ENCODE results near the gene AXL. TPM values are rescaled to one million over a fixed set of nuclear protein-coding genes. Genes with fewer than 3 reads are reported as not detected.

AXL gene
- total RNA-seq, 6 experiments from 2014 or later: 5.7 to 20.3 (median 10.2) TPM

GRCh38 chr19:41205995-41206394 lies 13.0 kb upstream of the AXL start:
- TF ChIP-seq POLR2A (IDR thresholded peaks at IDR 0.05) (no peak), CTCF (IDR thresholded peaks at IDR 0.05) (no peak)
- H3K27ac ChIP-seq: no peak overlapping the region
- WGBS (ENCODE audit: insufficient coverage, low coverage, low lambda C conversion rate, missing lambda C conversion rate): 21% methylated on average over 4 of the region's 10 CpGs
- H3K4me3 ChIP-seq: no peak overlapping the region
- no peak for ATAC-seq
- no peak for DNase-seq
- no peaks in the 10 kb centered on the region for H3K27me3 ChIP-seq
- no peaks in the 10 kb centered on the region for H3K4me1 ChIP-seq
- no peaks in the 10 kb centered on the region for H3K9me3 ChIP-seq
- no peaks in the 10 kb centered on the region for H3K36me3 ChIP-seq
- intact Hi-C loops (cut with DNase I): loop anchor here (5.0 kb wide), 1 partner anchor 51 kb away; no protein-coding TSS in a partner anchor

DNA sequence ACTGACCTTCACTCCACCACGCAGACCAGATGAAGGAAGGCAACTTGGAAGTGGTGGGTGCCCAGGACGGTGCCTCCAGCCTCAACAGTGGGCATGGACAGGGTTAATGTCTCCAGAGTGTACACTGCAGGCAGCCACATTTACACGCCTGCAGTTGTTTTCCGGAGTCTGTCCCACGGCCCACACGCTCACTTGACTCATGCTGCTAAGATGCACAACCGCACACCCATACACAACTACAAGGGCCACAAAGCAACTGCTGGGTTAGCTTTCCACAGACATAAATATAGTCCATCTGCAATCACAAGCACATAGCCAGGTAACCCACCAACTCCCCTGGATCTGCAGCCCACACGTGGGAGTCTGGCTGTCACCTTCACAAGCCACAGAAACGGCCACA lies 12.6 kb upstream of the AXL start:
- H3K4me1 ChIP-seq: no peaks in the 10 kb centered on the region
- intact Hi-C loops (cut with DNase I): loop anchor here (5.0 kb wide), 1 partner anchor 51 kb away; no protein-coding TSS in a partner anchor
- H3K4me3 ChIP-seq: no peak overlapping the region
- WGBS (ENCODE audit: insufficient coverage, low coverage, low lambda C conversion rate, missing lambda C conversion rate): 47% methylated on average over 4 of the region's 9 CpGs
- H3K36me3 ChIP-seq: no peaks in the 10 kb centered on the region
- no peaks in the 10 kb centered on the region for H3K27me3 ChIP-seq
- no peak overlapping the region for H3K27ac ChIP-seq
- DNase-seq (no peak), ATAC-seq (no peak)
- TF ChIP-seq POLR2A (IDR thresholded peaks at IDR 0.05): no peak
- TF ChIP-seq CTCF (IDR thresholded peaks at IDR 0.05): no peak
- H3K9me3 ChIP-seq: no peaks in the 10 kb centered on the region

- no peaks in the 10 kb centered on the region for H3K27me3 ChIP-seq
- no peaks in the 10 kb centered on the region for H3K9me3 ChIP-seq
- TF ChIP-seq CTCF (IDR thresholded peaks at IDR 0.05) (no peak), POLR2A (IDR thresholded peaks at IDR 0.05) (no peak)
- no peaks in the 10 kb centered on the region for H3K4me1 ChIP-seq
- intact Hi-C loops (cut with DNase I): loop anchor here (5.0 kb wide), 1 partner anchor 50 kb away; no protein-coding TSS in a partner anchor
- no peak overlapping the region for H3K27ac ChIP-seq
- WGBS (ENCODE audit: insufficient coverage, low coverage, low lambda C conversion rate, missing lambda C conversion rate): 60% methylated on average over 16 of the region's 26 CpGs
- DNase-seq: no peak
- no peaks in the 10 kb centered on the region for H3K36me3 ChIP-seq
- no peak overlapping the region for H3K4me3 ChIP-seq
- no peak for ATAC-seq
These were observed 11.9 kb upstream of the AXL start for GRCh38 chr19:41206926-41207750.

DNA sequence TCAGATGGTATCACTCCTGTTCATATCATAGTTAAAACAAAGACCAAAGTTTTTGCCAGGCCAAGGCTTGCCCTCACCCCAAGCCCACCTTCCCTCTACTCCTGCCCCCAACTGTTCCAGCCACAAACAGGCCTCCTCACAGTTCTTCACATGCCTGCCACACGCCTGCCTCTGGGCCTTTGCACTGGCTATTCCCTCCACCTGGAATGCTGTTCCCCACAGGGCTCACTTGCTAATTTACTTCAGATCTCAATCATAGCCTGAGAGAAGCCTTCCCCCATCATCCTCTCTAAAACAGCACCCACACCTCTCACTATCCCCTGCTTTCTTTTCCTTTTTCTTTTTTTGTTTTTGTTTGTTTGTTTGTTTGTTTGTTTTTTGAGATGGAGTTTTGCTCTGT lies 4.9 kb upstream of the AXL start:
- intact Hi-C loops (cut with DNase I): no loop called here
- no peak overlapping the region for H3K27ac ChIP-seq
- TF ChIP-seq POLR2A (IDR thresholded peaks at IDR 0.05): no peak
- DNase-seq (no peak), ATAC-seq (no peak)
- no peaks in the 10 kb centered on the region for H3K9me3 ChIP-seq
- no peaks in the 10 kb centered on the region for H3K27me3 ChIP-seq
- H3K4me1 ChIP-seq: no peaks in the 10 kb centered on the region
- no peak overlapping the region for H3K4me3 ChIP-seq
- WGBS (ENCODE audit: insufficient coverage, low coverage, low lambda C conversion rate, missing lambda C conversion rate): 80% methylated on average over 1 of the region's 1 CpG
- no peaks in the 10 kb centered on the region for H3K36me3 ChIP-seq

DNA sequence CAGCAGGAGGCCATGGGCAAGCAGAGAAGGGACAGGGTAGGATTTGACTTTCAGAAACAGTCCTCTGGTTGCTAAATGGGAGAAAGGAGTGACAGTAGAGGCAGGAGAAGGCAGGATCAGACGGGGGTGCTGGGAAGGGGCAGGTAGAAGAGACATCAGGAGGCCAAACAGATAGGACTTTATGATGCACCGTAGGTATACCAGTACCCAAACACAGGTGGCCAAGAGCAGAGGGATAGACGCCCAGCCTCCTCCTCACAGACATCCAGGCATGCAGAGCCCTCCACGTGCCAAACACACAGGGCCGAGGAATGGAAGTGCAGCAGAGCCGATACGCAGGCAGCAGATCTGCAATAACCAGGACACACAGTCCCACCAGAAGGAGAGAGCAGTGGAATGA lies 1.3 kb upstream of the AXL start:
- TF ChIP-seq CTCF (IDR thresholded peaks at IDR 0.05) (no peak), POLR2A (IDR thresholded peaks at IDR 0.05) (no peak)
- ATAC-seq (no peak), DNase-seq (no peak)
- no peak overlapping the region for H3K27ac ChIP-seq
- H3K4me1 ChIP-seq: no peaks in the 10 kb centered on the region
- no peaks in the 10 kb centered on the region for H3K27me3 ChIP-seq
- no peaks in the 10 kb centered on the region for H3K36me3 ChIP-seq
- 39% methylated on average over 5 of the region's 7 CpGs for WGBS (ENCODE audit: insufficient coverage, low coverage, low lambda C conversion rate, missing lambda C conversion rate)
- H3K4me3 ChIP-seq: no peak overlapping the region
- H3K9me3 ChIP-seq: no peaks in the 10 kb centered on the region
- intact Hi-C loops (cut with DNase I): no loop called here

All from right lobe of liver (tissue), 6 donors.